ENCODE measurements around the gene ARHGAP9. TPM values are rescaled to one million over a fixed set of nuclear protein-coding genes. Genes with fewer than 3 reads are reported as not detected.

The ARHGAP9 gene
- total RNA-seq, 2 experiments from 2014 or later: 234 to 363 TPM

GRCh38 chr12:57461276-57461916, 18.3 kb downstream of the ARHGAP9 start:
- Mint-ChIP-seq H3K27me3 (peaks cover 18% of the 10 kb centered on the region), H3K27ac (no peak overlapping the region), H3K4me1 (peaks cover 46% of the 10 kb centered on the region), H3K36me3 (no peaks in the 10 kb centered on the region), H3K4me3 (peak overlapping the region; percentile 82), H3K9me3 (ENCODE audit: low read depth) (no peaks in the 10 kb centered on the region)
- ATAC-seq (peak; percentile 13), DNase-seq (peak; percentile 66)
- CTCF ChIA-PET: interaction anchor here (0.6 to 15.0 kb wide), 17 partner anchors 10 to 280 kb away, joined by 3 to 193 read pairs (median 6); partner anchors contain the start of genes ARHGAP9, INHBC and SHMT2

- DNase-seq: no peak
- H3K4me3 Mint-ChIP-seq: no peak overlapping the region
- peaks cover 18% of the 10 kb centered on the region for H3K27me3 Mint-ChIP-seq
- CTCF ChIA-PET: interaction anchor here (0.8 to 15.0 kb wide), 13 partner anchors 15 to 247 kb away, joined by 3 to 193 read pairs (median 12); partner anchors contain the start of gene ARHGAP9
- H3K27ac Mint-ChIP-seq: no peak overlapping the region
- peaks cover 50% of the 10 kb centered on the region for H3K4me1 Mint-ChIP-seq
- no peaks in the 10 kb centered on the region for H3K36me3 Mint-ChIP-seq
- ATAC-seq: no peak
- H3K9me3 Mint-ChIP-seq (ENCODE audit: low read depth): no peaks in the 10 kb centered on the region
Observed at GRCh38 chr12:57460841-57461275, 18.8 kb downstream of the ARHGAP9 start.

GRCh38 chr12:57460468-57460784, 19.2 kb downstream of the ARHGAP9 start:
- peak overlapping the region; percentile 94 for H3K4me3 Mint-ChIP-seq
- peak overlapping the region; percentile 55 for H3K27ac Mint-ChIP-seq
- ATAC-seq (no peak), DNase-seq (peak; percentile 56)
- peaks cover 54% of the 10 kb centered on the region for H3K4me1 Mint-ChIP-seq
- CTCF ChIA-PET: interaction anchor here (0.8 to 15.0 kb wide), 11 partner anchors 14 to 246 kb away, joined by 3 to 193 read pairs (median 16); partner anchors contain the start of gene ARHGAP9
- H3K36me3 Mint-ChIP-seq: no peaks in the 10 kb centered on the region
- peaks cover 18% of the 10 kb centered on the region for H3K27me3 Mint-ChIP-seq
- H3K9me3 Mint-ChIP-seq (ENCODE audit: low read depth): no peaks in the 10 kb centered on the region

GRCh38 chr12:57459750-57460467, 19.8 kb downstream of the ARHGAP9 start, which contains the start of gene GLI1:
GLI1 (plus strand) TSS chr12:57459785; CDS start chr12:57463692, 3,907 bp downstream.
- Mint-ChIP-seq H3K36me3 (no peaks in the 10 kb centered on the region), H3K27ac (peak within 1 kb of the TSS; percentile 94), H3K27me3 (peaks cover 18% of the 10 kb centered on the region), H3K9me3 (ENCODE audit: low read depth) (no peaks in the 10 kb centered on the region), H3K4me3 (peak within 1 kb of the TSS; percentile 94), H3K4me1 (peaks cover 53% of the 10 kb centered on the region)
- no peak for ATAC-seq
- DNase-seq: no peak
- CTCF ChIA-PET: interaction anchor here (0.9 to 15.0 kb wide), 32 partner anchors 11 to 297 kb away, joined by 3 to 193 read pairs (median 8); partner anchors contain the start of genes ARHGAP9, B4GALNT1, DDIT3 and INHBC

GRCh38 chr12:57459055-57459749, 20.5 kb downstream of the ARHGAP9 start:
- CTCF ChIA-PET: interaction anchor here (0.6 to 15.0 kb wide), 57 partner anchors 9 to 365 kb away, joined by 3 to 193 read pairs (median 5); partner anchors contain the start of genes ARHGAP9, B4GALNT1, DCTN2 and DDIT3
- peak; percentile 70 for ATAC-seq
- Mint-ChIP-seq H3K9me3 (ENCODE audit: low read depth) (no peaks in the 10 kb centered on the region), H3K27ac (peak overlapping the region; percentile 94), H3K36me3 (no peaks in the 10 kb centered on the region), H3K4me1 (peaks cover 50% of the 10 kb centered on the region), H3K27me3 (peaks cover 18% of the 10 kb centered on the region), H3K4me3 (peak overlapping the region; percentile 94)
- peak; percentile 97 for DNase-seq

GRCh38 chr12:57458665-57459054, 21.0 kb downstream of the ARHGAP9 start:
- H3K4me1 Mint-ChIP-seq: peaks cover 45% of the 10 kb centered on the region
- CTCF ChIA-PET: interaction anchor here (0.6 to 15.0 kb wide), 58 partner anchors 8 to 365 kb away, joined by 3 to 193 read pairs (median 5); partner anchors contain the start of genes ARHGAP9, B4GALNT1, DCTN2 and DDIT3
- H3K36me3 Mint-ChIP-seq: no peaks in the 10 kb centered on the region

GRCh38 chr12:57456737-57457490, 22.8 kb downstream of the ARHGAP9 start:
- Mint-ChIP-seq H3K27ac (no peak overlapping the region), H3K4me1 (peaks cover 37% of the 10 kb centered on the region), H3K9me3 (ENCODE audit: low read depth) (no peaks in the 10 kb centered on the region), H3K36me3 (no peaks in the 10 kb centered on the region), H3K27me3 (peaks cover 15% of the 10 kb centered on the region), H3K4me3 (no peak overlapping the region)
- CTCF ChIA-PET: interaction anchor here (0.6 to 15.0 kb wide), 20 partner anchors 10 to 237 kb away, joined by 3 to 193 read pairs (median 5); partner anchors contain the start of genes ARHGAP9 and OS9
- DNase-seq (no peak), ATAC-seq (no peak)

More at GRCh38 chr12:57458665-57459054, 21.0 kb downstream of the ARHGAP9 start:
- ATAC-seq (no peak), DNase-seq (no peak)
- Mint-ChIP-seq H3K9me3 (ENCODE audit: low read depth) (no peaks in the 10 kb centered on the region), H3K27me3 (peaks cover 18% of the 10 kb centered on the region), H3K27ac (peak overlapping the region; percentile 94), H3K4me3 (peak overlapping the region; percentile 94)

GRCh38 chr12:57456145-57456700, 23.4 kb downstream of the ARHGAP9 start:
- Mint-ChIP-seq H3K9me3 (ENCODE audit: low read depth) (no peaks in the 10 kb centered on the region), H3K4me1 (peaks cover 32% of the 10 kb centered on the region), H3K36me3 (no peaks in the 10 kb centered on the region), H3K4me3 (peak overlapping the region; percentile 63), H3K27me3 (peaks cover 9% of the 10 kb centered on the region), H3K27ac (peak overlapping the region; percentile 4)
- ATAC-seq (peak; percentile 41), DNase-seq (peak; percentile 73)
- CTCF ChIA-PET: interaction anchor here (0.6 to 15.0 kb wide), 34 partner anchors 9 to 242 kb away, joined by 3 to 144 read pairs (median 4); partner anchors contain the start of genes INHBC and OS9

GRCh38 chr12:57455374-57456144, 24.1 kb downstream of the ARHGAP9 start:
- Mint-ChIP-seq H3K4me1 (peaks cover 29% of the 10 kb centered on the region), H3K27me3 (peaks cover 5% of the 10 kb centered on the region), H3K9me3 (ENCODE audit: low read depth) (no peaks in the 10 kb centered on the region), H3K36me3 (no peaks in the 10 kb centered on the region), H3K4me3 (peak overlapping the region; percentile 63), H3K27ac (peak overlapping the region; percentile 4)
- DNase-seq (no peak), ATAC-seq (no peak)
- CTCF ChIA-PET: interaction anchor here (0.7 to 15.0 kb wide), 39 partner anchors 8 to 241 kb away, joined by 3 to 144 read pairs (median 4); partner anchors contain the start of genes INHBC and OS9

- no peak for ATAC-seq
Observed at GRCh38 chr12:57454566-57455373, 24.9 kb downstream of the ARHGAP9 start, which contains the start of gene INHBE. INHBE (plus strand) TSS chr12:57455307; CDS start chr12:57455537, 230 bp downstream.

More at GRCh38 chr12:57454566-57455373, 24.9 kb downstream of the ARHGAP9 start, which contains the start of gene INHBE:
- Mint-ChIP-seq H3K4me3 (peak within 1 kb of the TSS; percentile 63), H3K9me3 (ENCODE audit: low read depth) (no peaks in the 10 kb centered on the region), H3K27ac (peak within 1 kb of the TSS; percentile 13), H3K4me1 (peaks cover 24% of the 10 kb centered on the region), H3K27me3 (no peaks in the 10 kb centered on the region), H3K36me3 (no peaks in the 10 kb centered on the region)
- no peak for DNase-seq
- CTCF ChIA-PET: interaction anchor here (0.7 to 15.0 kb wide), 29 partner anchors 8 to 241 kb away, joined by 3 to 144 read pairs (median 5); partner anchors contain the start of genes ARHGAP9 and INHBC

Data from activated CD8-positive, alpha-beta memory T cell treated with anti-CD3 and anti-CD28 coated beads, Interleukin-2, amount 10 ng/mL, durations not matched to agents 7 days and 5 days (primary cell).